Esophagus squamous epithelium (tissue), 4 donors: ENCODE measurements around the gene LARP4B.

Experiments used
- CTCF ChIP-seq, 6 experiments: fragments of 450-650 bp in 4 of 6; fragments of 200-600 bp in 2 of 6; sonication (generic) in 2 of 6; IDR thresholded peaks; one replicate each; pipeline ENCODE4 v1.5.1; 2016 to 2019; ENCODE audit warnings: antibody characterized with exemption in 6 of 6, mild to moderate bottlenecking in 4 of 6, moderate library complexity in 4 of 6
- POLR2A ChIP-seq, 4 donors: fragments of 450-650 bp; IDR thresholded peaks; one replicate each; pipeline ENCODE4 v1.6.1; 2017; ENCODE audit warnings: antibody characterized with exemption in 4 of 4, mild to moderate bottlenecking in 4 of 4, moderate library complexity in 3 of 4

GRCh38 chr10:767794-768193 is 163.7 kb downstream of the LARP4B start:
- TF ChIP-seq CTCF (IDR thresholded peaks at IDR 0.05) (no peak), POLR2A (IDR thresholded peaks at IDR 0.05) (no peak)
